Right renal cortex interstitium (tissue), 3 donors: ENCODE measurements around the gene MLC1. TPM values are rescaled to one million over a fixed set of nuclear protein-coding genes. Genes with fewer than 3 reads are reported as not detected.

Experiments used
- DNase-seq, 3 donors: peaks; one replicate each; pipeline ENCODE4 v3.0.0-alpha.2; 2013; ENCODE audit warnings: low read depth in 3 of 3, low spot score in 2 of 3
- polyA plus RNA-seq, 3 donors: library from polyadenylated mRNA; unstranded; fragments of 120-200 nt; gene quantifications; one replicate each; pipeline ENCODE4 v1.2.1, GENCODE V29; 2013; ENCODE audit not compliant: insufficient read length in 3 of 3

Gene MLC1
- polyA plus RNA-seq, 3 donors, result 0.64 to 1.0 (median 0.90) TPM

DNA sequence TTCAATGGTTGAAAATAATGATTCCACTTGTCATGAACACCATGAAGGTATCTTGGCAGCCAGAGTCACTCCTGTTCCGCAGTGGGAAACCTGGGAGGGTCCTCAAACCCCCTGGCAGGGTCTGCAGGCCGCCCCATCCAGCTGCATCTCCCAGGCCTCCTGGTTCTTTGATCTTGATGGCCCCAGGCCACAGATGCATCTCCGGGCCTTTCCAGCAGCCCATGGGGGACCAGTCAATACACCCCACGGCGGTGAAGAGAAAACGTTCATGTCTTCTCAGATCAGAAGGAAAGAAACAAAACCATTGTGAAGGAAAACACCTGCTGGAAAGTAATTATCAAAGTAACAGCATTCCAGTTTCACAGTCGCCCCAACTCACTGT is 25.4 kb downstream of the MLC1 start:
- DNase-seq, result no peak

DNA sequence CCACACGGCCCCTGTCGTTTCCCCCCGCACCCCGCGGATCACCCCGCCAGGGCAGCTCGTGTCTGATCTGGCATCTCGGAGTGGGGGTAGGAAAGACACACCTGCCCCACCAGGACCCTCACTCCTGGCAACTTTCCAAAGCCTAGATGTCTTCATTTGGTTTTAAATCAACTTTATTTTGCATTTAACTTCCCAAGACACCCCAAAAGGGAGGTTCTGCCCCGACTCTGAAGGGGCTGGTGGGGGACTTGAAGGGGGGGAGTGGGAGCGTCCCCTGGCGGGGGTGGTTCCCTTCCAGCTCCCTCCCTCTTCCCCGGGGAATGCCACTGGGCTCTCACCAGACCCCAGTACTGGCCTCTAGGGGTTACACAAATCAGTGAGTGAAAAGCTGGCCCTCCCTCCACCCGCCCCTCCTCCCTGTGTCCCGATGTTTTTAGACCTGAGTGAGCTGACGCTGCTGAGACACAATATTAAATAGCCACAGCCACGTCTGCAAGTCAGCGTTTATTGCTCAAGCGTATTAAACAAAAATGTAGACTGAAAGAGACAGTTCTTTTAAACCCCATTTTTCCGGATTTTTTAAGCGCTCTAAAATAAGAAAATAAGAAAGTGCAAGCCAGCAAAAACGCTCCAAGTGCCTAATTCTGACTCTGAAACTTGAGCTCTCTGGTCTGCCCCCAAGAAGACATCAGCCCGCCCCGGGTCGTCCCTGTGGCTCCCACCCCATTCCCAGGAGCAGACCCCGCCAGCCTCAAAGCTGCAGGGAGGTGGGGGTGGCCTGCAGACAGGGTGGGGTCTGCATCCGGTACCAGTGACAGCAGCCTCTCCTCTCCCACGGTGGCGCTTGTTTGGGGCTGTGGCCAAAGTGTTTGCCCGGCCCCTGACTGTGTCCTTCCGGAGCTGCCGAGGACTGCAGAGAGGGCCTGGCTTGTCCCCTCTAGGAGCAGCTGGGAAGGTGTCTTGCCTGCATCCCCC is 26.0 kb downstream of the MLC1 start:
- DNase-seq, result peak in 1 of 3 donors; percentile 23

DNA sequence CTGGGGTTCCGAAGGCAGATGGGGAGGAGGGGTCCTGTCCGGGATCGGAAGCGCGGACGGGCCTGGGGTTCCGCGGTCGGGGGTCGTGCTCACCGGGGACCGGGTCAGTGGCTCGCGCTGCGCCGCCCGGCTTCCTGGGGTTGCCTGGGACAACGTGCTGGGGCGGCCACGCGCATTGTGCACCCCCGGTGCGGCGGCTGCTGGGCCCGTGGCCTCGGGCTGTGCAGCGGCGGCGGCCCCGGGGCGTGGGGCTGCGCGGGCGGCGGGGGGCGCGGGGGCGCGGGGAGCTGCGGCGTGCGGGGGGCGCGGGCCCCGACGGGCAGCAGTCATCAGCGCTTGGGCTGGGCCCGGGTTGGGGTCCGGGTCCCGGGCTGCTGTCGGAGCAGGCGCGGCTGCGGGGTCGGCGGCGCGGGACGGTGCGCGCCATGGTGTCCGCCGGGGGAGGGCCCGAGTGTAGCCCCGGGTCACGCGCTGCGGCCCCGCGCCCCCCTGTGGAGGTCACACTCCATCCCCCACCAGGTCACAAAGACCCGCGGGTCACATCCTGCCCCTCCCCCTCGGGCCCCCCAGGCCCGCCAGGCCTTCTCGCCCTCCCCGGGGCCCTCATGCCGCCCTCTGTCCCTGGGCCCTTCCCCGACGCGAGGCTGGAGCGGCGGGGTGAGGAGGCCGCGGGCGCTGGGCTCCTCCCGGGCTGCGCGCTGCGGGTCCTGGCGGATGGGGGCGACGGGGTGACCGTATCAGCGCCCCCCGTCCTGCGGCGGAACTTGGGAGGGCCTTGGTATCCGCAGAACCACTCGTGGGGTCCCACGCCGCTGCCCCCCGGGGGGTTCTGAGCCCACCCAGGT is 26.9 kb downstream of the MLC1 start, which contains the start of gene TTLL8:
TSS of gene TTLL8 (minus strand) at position 238 of the 845 bp plus-strand sequence.
- DNase-seq, result no peak

DNA sequence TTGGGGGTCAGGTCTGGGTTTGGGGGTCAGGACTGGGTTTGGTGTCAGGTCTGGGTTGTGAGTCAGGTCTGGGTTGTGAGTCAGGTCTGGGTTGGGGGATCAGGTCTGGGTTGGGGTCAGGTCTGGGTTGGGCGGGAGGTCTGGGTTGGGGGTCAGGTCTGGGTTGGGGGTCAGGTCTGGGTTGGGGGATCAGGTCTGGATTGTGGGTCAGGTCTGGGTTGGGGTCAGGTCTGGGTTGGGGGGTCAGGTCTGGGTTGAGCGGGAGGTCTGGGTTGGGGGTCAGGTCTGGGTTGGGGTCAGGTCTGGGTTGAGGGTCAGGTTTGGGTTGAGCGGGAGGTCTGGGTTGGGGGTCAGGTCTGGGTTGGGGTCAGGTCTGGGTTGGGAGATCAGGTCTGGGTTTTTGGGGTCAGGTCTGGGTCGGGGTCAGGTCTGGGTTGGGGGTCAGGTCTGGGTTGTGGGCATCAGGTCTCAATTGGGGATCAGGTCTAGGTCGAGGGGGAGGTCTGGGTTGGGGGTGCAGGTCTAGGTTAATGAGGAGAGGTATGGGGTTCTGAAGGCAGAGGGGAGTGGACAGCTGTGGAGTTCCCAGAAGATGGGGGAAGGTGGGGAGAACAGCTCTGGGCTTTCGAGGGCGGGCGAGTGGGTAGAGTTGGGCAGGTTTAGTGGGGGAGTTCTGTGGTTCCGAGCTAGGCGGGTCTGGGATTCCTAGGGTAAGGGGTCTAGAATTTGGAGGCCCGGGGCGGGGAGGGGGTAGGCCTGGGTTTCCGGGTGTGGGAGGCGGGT is 27.8 kb downstream of the MLC1 start:
- no peak for DNase-seq

DNA sequence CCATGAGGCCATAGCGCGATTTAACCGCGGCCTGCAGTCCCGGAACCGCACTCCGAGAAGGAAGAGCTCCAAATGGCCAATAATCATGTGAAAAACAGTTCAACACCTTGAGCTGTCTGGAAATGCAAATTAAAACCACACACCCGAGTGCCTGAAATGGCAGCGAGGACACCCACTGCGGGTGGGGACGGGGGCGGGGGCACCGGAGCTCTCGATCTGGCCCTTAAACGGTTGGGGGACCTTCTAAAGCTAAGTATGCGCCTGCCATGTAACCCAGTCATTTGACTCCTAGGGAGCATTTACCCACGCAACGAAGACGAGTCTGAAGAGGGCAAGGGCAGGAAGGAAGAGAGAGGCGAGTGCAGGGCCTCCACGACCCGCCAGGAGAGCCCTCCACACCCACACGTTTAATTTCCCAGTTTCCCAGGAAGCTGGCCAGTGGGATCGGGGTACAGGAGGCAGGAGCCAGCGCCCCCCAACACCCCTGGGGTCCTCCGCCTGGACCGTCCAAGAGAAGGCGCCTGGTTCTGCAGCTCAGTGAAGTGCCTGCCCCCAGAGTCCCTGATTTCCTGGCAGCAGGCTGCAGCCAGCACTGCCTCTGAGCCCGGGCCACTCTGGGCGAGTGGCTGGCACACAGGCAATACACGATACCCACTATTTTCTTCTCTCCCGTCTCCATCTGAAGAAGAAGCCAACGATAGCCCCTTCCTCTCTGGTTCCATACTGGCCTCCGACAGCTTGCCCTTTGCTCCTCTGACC is 28.8 kb downstream of the MLC1 start:
- no peak for DNase-seq

DNA sequence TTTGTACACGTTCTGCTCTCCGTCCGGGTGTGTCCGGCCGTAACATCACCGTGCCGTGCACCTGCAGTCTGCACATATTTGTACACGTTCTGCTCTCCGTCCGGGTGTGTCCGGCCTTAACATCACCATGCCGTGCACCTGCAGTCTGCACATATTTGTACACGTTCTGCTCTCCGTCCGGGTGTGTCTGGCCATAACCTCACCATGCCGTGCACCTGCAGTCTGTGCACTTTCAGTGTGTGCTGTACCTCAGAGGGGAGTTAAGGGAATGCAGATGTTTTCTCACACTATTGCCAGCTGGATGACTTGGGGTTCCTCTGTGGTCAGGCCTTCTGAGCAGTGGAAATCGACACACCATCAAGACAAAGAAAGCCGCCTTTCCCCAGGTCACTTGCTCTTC is 31.4 kb downstream of the MLC1 start:
- DNase-seq, result no peak

DNA sequence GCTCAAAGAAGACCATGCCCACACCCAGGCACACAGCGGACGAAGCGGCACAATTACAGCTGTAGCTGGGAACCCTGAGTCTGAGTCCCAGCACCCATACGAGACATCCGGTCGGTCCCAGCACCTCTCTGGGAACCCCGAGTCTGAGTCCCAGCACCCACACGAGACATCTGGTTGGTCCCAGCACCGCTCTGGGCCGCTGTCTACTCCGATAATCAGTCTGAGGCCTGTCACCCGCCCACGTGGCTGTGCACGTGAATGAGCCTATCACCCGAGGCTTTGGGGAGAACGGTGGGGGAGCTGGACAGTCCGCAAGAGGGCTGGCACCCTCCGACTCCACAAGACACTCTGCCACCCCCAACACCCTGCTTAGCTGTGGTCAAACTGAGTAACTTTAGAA is 33.3 kb downstream of the MLC1 start:
- DNase-seq, result no peak

DNA sequence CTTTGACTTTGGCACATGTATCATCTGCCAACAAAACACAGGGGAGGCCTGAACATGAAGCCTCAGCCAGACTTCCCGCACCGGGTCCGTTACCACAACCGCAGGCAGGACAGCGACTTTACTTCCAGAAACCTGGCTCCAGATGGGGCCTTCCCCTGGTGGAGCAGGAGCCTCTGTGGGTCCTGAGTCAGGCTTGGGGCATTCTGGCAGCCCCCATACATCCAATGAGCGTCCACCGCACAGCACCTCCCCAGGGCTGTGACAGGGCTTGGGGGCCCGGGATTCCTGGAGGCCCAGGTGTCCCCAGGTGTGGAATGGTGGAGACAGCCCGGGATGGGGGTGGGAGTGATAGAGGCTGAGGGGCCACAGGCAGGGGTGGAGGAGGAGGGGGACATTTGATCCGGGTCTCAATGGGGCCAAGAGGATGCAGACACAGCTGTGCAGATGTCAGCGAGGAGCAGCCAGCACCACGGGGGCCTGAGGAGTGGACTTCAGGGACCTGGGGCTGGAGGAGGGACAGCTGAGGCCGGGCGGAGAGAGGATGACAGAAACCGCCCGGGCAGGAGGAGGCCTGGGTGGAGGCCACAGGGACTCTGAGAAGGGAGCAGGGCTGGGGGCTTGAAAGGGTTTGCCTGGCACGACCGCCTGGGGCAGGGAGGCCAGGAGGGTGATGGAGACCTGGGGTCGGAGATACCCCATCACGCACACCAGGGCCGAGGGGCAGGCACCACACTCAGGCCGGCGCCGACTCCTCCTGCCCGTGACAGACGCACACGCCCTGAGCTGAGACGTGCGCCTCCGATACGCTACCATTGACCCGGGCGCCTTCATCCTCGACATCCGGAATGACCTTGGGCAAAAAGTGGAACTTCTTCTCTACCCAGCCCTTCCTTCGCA is 35.7 kb downstream of the MLC1 start:
- no peak for DNase-seq

DNA sequence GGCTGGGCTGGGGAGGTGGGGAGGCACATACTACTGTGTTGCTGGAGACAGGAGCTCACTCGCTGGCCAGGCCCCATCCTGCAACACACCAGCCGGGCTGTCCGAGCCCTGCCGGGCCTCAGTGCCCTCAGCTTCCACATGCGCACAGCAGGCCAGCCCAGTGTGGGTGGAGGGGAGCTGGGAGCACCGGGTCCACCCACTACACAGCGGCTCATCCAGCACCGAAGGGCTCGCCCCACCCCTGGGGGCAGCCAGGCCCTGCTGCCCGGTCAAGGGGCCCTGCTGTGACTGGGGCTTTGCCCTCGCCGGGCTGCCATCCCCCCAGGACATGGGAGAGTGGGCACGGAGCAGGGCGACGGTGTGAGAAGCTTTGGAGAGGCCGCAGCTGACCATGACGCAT is 36.4 kb downstream of the MLC1 start:
- DNase-seq, result no peak

DNA sequence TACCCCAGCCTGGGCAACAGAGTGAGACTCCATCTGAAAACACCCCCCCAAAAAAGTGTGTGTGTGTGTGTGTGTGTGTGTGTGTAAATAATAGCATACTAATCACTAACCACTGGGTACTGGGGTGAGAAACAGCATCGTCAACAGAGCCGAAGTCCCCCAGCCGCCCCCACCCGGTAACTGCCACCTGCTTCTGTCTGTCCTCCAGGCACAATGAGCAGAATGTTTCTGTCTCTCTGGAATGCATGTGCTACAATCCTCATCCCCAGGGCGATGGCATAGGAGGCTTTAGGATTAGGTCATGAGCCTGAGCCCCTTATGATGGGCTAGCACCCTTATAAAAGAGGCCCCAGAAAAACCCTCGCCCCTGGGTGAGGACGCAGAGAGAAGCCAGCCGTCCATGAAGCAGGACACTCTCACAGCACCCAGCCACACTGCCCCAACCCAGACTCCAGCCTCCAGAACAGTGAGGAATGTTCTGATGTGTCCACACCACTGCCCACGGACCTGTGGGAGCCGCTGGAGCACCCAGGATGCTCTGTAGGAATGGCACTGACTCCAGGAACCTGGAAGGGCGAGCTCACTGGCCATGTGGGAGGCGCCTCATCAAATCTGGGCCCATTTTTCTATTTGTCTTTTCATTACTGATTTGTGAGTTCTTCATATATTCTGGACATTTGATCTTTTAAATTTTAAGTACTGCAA is 37.0 kb downstream of the MLC1 start:
- DNase-seq, result no peak

DNA sequence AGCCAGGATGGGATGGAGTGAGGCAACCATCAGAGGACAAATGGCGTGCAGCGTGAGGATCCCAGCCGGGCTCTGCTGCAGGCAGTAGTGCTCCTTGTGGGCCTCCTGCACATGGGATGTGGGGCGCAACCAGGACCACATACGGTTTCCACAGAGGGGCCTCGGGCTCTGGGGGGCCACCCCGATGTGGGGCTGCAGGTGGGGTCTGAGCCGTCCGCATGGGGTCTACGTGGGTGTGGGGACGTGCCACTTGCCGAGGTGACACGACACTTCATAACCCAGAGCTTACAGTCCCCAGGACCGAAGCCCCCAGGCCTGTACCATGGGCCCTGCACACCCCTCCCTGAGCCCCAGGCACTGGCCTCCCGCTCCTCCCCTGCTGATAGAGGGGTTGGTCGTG is 37.9 kb downstream of the MLC1 start:
- DNase-seq, result no peak

DNA sequence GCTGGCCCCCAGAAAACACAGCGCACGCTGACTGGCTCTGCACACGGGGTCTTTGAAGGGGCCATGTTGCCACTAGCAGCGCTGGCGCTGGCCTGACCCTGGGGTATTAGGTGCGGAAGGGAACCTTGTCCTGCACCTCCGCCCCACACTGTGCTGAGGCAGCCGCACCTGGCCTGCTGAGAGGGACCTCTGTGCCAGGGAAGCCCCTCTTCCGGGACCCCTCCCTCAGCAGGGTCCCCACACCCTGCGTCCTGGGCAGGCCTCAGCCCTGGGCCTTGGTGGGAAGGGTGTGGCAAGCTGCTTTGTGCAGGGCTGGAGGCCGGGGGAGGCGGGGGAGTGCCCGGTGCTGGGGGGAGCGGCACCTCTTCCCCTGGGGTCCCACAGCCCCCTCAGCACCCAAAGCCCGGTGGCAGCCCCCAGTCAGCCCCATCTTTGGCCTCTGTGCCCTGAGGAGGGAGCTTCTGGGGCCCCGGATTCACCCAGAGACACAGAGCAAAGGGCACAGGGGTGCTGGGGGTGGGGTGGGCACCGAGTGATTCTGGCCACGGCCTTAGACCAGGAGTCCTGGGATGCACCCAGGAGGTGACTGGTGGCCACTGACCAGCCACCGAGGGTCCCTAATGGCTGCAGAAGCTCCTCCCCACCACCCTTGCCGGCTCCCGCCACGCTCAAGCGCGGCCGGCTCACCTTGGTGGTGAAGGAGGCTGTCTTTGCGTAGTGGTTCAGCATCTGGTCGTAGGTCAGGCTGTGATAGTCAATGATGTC is 38.6 kb downstream of the MLC1 start:
- DNase-seq, result no peak

DNA sequence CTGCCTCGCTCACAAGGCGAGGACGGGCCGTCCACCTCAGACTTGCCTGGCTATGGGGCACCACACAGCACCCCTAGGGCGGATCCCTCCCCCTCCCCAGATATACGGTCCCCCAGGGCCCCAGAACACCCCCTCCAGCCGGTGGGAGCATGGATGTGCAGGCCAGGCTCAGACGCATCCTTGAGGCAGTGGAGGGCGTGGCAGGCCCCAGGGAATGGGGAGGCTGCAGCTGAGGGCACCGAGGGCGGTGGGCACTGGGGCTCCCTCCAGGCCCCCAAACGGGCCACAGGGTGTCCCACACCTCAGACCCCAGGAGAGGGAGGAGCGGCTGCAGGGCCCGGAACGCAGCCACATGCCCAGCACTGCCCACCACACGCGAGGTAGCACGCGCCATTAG is 39.2 kb downstream of the MLC1 start:
- no peak for DNase-seq

DNA sequence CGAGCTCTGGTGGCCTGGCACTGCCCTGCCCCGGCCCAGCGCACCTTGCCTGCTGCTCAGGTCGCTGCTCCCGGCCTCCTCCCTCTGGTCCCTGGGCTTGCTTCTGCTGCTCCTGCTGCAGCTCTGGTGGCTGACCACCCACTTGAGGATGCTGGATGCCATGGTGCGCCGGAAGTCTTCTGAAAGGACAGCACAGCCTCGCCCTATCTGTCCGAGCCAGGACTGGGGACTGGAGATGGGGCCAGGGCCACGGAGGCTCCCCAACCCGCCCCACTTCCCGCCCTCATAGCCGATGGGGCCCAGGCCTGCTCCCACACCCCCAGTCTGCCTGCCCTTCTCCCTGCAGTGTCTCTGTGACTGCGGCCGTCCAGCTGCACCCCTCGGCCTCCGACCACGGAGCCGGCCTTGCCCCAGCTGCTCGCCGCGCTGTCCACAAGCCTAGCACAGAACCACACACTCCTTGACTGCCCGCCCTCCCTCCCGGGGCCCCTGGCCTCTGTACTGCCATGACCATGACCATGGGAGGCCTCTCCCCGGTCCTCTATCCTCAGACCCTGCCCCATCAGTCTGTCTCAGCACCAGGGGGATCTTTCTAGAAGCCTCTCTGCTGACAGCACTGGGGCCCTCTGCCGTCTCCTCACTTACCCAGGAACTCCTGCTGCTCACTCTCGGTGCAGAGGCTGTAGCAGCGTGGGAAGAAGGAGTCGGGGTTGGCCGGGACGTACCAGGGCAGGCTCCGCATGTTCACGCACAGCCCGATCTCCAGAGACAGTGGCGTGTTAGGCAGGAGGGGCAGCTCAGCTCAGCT is 39.8 kb downstream of the MLC1 start:
- no peak for DNase-seq

DNA sequence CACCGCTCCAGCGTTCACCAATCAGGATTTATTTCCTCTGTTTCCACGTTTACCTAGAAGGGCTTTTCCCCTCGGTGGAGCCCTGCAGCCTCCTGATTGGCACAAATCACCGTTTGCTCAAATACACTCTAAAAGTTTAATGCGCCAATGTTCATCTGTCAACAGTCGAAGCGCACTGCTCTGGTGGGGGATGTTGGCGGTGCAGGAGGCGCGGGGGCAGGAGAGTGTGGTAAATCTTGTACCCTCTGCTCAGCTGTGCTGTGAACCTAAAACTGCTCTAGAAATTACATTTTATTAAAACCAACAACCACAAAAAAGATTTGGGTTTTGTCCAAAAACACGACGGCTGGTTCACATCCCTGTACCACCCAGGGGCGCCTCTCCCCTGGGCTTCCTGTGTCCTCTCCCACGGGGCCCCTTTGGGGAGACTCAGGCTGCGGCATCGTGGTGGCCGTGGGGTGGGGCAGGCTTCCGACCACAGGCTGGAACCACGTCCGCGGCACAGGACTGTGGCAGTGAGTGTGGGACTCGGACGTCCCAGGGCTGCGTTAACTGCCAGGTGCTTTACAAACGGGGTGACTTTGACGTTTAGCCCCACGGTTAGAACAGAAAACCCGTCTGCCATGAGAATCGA is 40.6 kb downstream of the MLC1 start:
- no peak for DNase-seq

DNA sequence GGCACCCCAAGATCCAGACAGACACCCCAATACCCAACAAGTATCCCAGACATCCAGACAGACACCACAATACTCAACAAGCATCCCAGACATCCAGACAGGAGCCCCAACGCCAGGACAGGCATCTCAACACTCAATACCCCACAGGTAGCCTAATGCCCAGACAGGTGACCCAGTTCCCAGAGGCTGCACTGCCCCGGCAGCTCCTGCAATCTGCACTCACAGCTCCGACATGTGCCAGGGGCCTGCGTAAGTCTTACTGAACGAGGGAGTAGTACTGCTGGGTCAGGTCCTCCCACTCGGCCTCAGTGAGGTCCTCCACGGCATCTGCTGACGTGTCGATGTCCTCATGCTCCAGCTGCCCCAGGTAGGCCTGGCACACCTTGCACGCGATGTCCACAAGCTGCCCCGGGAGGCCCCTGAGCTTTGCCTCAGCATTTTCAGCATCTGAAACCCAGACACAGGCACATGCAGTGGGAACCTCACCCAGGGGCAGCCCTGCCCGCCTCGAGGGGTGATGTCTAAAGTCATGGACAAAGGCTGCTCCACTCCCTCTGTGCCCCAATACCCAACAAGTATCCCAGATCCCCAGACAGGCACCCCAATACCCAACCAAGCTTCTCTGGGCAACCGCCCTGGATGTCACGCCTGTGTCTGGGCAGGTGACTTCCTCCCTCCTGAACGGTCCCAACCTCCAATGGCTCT is 43.7 kb downstream of the MLC1 start:
- no peak for DNase-seq
